Neural progenitor cell (in vitro differentiated cells): ENCODE measurements around the gene ITIH2. TPM values are rescaled to one million over a fixed set of nuclear protein-coding genes. Genes with fewer than 3 reads are reported as not detected.
"Not testable (repeated sequence)": the region's sequence is repeated elsewhere in the genome, so short reads cannot be mapped to it uniquely, and the experiment has no call there.

Experiments used
- DNase-seq: peaks from one replicate; pipeline ENCODE4 v3.0.0-alpha.2; 2016; ENCODE audit warnings: low spot score
- H2AFZ ChIP-seq: fragments of 200-600 bp; sonication (generic); replicated peaks from 2 replicates; pipeline ENCODE4 v1.6.1; 2016; ENCODE audit warnings: antibody characterized with exemption
- H3F3A ChIP-seq: fragments of 200-600 bp; sonication (generic); 2 replicates; pipeline ENCODE4 v1.6.1; 2016; ENCODE audit warnings: antibody characterized with exemption, low read depth
- H3K27ac ChIP-seq: fragments of 200-600 bp; sonication (generic); 2 replicates; pipeline ENCODE4 v1.5.1; 2016; ENCODE audit warnings: mild to moderate bottlenecking
- H3K27me3 ChIP-seq: fragments of 200-600 bp; sonication (generic); 2 replicates; pipeline ENCODE4 v1.6.1; 2016; ENCODE audit warnings: mild to moderate bottlenecking, moderate library complexity
- H3K36me3 ChIP-seq: fragments of 200-600 bp; sonication (generic); 2 replicates; pipeline ENCODE4 v1.5.1; 2016
- H3K4me1 ChIP-seq: fragments of 200-600 bp; sonication (generic); 2 replicates; pipeline ENCODE4 v1.6.1; 2016; ENCODE audit warnings: mixed run types
- H3K4me2 ChIP-seq: fragments of 200-600 bp; sonication (generic); 2 replicates; pipeline ENCODE4 v1.6.1; 2016
- H3K4me3 ChIP-seq: fragments of 200-600 bp; sonication (generic); 2 replicates; pipeline ENCODE4 v1.5.1; 2016
- H3K79me2 ChIP-seq: fragments of 200-600 bp; sonication (generic); 2 replicates; pipeline ENCODE4 v1.6.1; 2016; ENCODE audit warnings: low read depth
- H3K9ac ChIP-seq: fragments of 200-600 bp; sonication (generic); 2 replicates; pipeline ENCODE4 v1.6.1; 2016
- H3K9me3 ChIP-seq: fragments of 200-600 bp; sonication (generic); 2 replicates; pipeline ENCODE4 v1.5.1; 2016; ENCODE audit warnings: low read depth
- H4K20me1 ChIP-seq: fragments of 200-600 bp; sonication (generic); 2 replicates; pipeline ENCODE4 v1.6.1; 2016; ENCODE audit warnings: low read depth
- H3K27ac Mint-ChIP-seq: 3 replicates; pipeline ENCODE4 v1.8.0; 2021; ENCODE audit warnings: mixed read lengths
- H3K27me3 Mint-ChIP-seq: 2 replicates; pipeline ENCODE4 v1.8.0; 2022; ENCODE audit warnings: low read depth, mild to moderate bottlenecking, inconsistent platforms, moderate library complexity, mixed read lengths; ENCODE audit not compliant: insufficient read depth
- H3K36me3 Mint-ChIP-seq: 3 replicates; pipeline ENCODE4 v1.8.0; 2021; ENCODE audit warnings: mixed read lengths
- H3K4me1 Mint-ChIP-seq: 3 replicates; pipeline ENCODE4 v1.8.0; 2021; ENCODE audit warnings: mixed read lengths
- H3K4me3 Mint-ChIP-seq: 3 replicates; pipeline ENCODE4 v1.8.0; 2021; ENCODE audit warnings: mild to moderate bottlenecking, moderate library complexity, mixed read lengths
- H3K9me3 Mint-ChIP-seq: 3 replicates; pipeline ENCODE4 v1.8.0; 2020; ENCODE audit warnings: mixed read lengths
- CTCF ChIP-seq: fragments of 200-600 bp; sonication (generic); IDR thresholded peaks from 2 replicates; pipeline ENCODE4 v1.5.1; 2017; ENCODE audit warnings: antibody characterized with exemption, mild to moderate bottlenecking
- EZH2 ChIP-seq: fragments of 200-600 bp; sonication (generic); IDR thresholded peaks from 2 replicates; pipeline ENCODE4 v1.6.1; 2017; ENCODE audit warnings: antibody characterized with exemption, mild to moderate bottlenecking, moderate library complexity
- EZH2phosphoT487 ChIP-seq: fragments of 200-600 bp; sonication (generic); IDR thresholded peaks from 2 replicates; pipeline ENCODE4 v1.6.1; 2017; ENCODE audit warnings: antibody characterized with exemption
- total RNA-seq: library from RNA; depleted of rRNA; stranded (reverse); fragments of >200 nt; gene quantifications from 2 replicates; pipeline ENCODE4 v1.2.3, GENCODE V29; 2015; ENCODE audit warnings: low replicate concordance

The ITIH2 gene
- total RNA-seq, 1 donor from 2014 or later = not detected

GRCh38 chr10:7768417-7768816 lies 65.3 kb downstream of the ITIH2 start:
- H3K36me3 ChIP-seq = peaks cover 7% of the 10 kb centered on the region
- no peaks in the 10 kb centered on the region for H3K9me3 ChIP-seq
- H3K36me3 Mint-ChIP-seq = peaks cover 17% of the 10 kb centered on the region

GRCh38 chr10:7773845-7774801 lies 71.0 kb downstream of the ITIH2 start:
- H3K27ac Mint-ChIP-seq = no peak overlapping the region
- no peaks in the 10 kb centered on the region for H3K36me3 ChIP-seq
- no peaks in the 10 kb centered on the region for H3F3A ChIP-seq
- no peak overlapping the region for H3K4me3 ChIP-seq
- H2AFZ ChIP-seq = no peak overlapping the region
- no peak overlapping the region for H3K27ac ChIP-seq
- no peaks in the 10 kb centered on the region for H3K4me1 ChIP-seq
- no peaks in the 10 kb centered on the region for H3K9me3 ChIP-seq
- H3K27me3 ChIP-seq = no peaks in the 10 kb centered on the region
- no peaks in the 10 kb centered on the region for H3K9me3 Mint-ChIP-seq
- H3K4me2 ChIP-seq = no peak overlapping the region
- peaks cover 4% of the 10 kb centered on the region for H3K4me1 Mint-ChIP-seq
- H3K4me3 Mint-ChIP-seq = no peak overlapping the region
- no peak for DNase-seq
- no peak overlapping the region for H3K9ac ChIP-seq
- peaks cover 3% of the 10 kb centered on the region for H4K20me1 ChIP-seq
- TF ChIP-seq EZH2phosphoT487 (no peak), EZH2 (no peak), CTCF (no peak)
- peaks cover 26% of the 10 kb centered on the region for H3K36me3 Mint-ChIP-seq
- no peaks in the 10 kb centered on the region for H3K27me3 Mint-ChIP-seq
- H3K79me2 ChIP-seq = no peaks in the 10 kb centered on the region

More at GRCh38 chr10:7768417-7768816, 65.3 kb downstream of the ITIH2 start:
- H3K4me3 ChIP-seq = no peak overlapping the region
- Mint-ChIP-seq H3K4me1 (peaks cover 4% of the 10 kb centered on the region), H3K4me3 (no peak overlapping the region), H3K27me3 (no peaks in the 10 kb centered on the region), H3K27ac (no peak overlapping the region), H3K9me3 (no peaks in the 10 kb centered on the region)
- H3K27ac ChIP-seq = no peak overlapping the region
- no peak overlapping the region for H3K9ac ChIP-seq
- H4K20me1 ChIP-seq = peaks cover 3% of the 10 kb centered on the region
- DNase-seq = no peak
- no peaks in the 10 kb centered on the region for H3K27me3 ChIP-seq
- H3F3A ChIP-seq = no peaks in the 10 kb centered on the region
- no peak for TF ChIP-seq CTCF
- TF ChIP-seq EZH2 = no peak
- no peak for TF ChIP-seq EZH2phosphoT487
- no peak overlapping the region for H2AFZ ChIP-seq
- no peaks in the 10 kb centered on the region for H3K4me1 ChIP-seq
- H3K79me2 ChIP-seq = no peaks in the 10 kb centered on the region
- no peak overlapping the region for H3K4me2 ChIP-seq

- no peak for TF ChIP-seq EZH2phosphoT487
- no peak for TF ChIP-seq CTCF
- no peak for TF ChIP-seq EZH2
- Mint-ChIP-seq H3K27me3 (no peaks in the 10 kb centered on the region), H3K4me1 (peaks cover 4% of the 10 kb centered on the region), H3K4me3 (no peak overlapping the region), H3K9me3 (no peaks in the 10 kb centered on the region), H3K36me3 (peaks cover 24% of the 10 kb centered on the region), H3K27ac (no peak overlapping the region)
- H2AFZ ChIP-seq = no peak overlapping the region
- H3K9me3 ChIP-seq = no peaks in the 10 kb centered on the region
- no peak for DNase-seq
- H3K36me3 ChIP-seq = peaks cover 5% of the 10 kb centered on the region
- no peak overlapping the region for H3K9ac ChIP-seq
- no peaks in the 10 kb centered on the region for H3K27me3 ChIP-seq
- H3K4me1 ChIP-seq = no peaks in the 10 kb centered on the region
- no peak overlapping the region for H3K27ac ChIP-seq
- no peak overlapping the region for H3K4me3 ChIP-seq
- no peaks in the 10 kb centered on the region for H3F3A ChIP-seq
- H4K20me1 ChIP-seq = no peaks in the 10 kb centered on the region
- H3K4me2 ChIP-seq = no peak overlapping the region
- H3K79me2 ChIP-seq = peaks cover 9% of the 10 kb centered on the region
Measured at GRCh38 chr10:7776777-7777176, 73.7 kb downstream of the ITIH2 start.

GRCh38 chr10:7782194-7782593 lies 79.1 kb downstream of the ITIH2 start:
- not testable (repeated sequence) for H3K9me3 Mint-ChIP-seq, H3F3A ChIP-seq, H3K27me3 ChIP-seq, H3K4me3 ChIP-seq, H3K9me3 ChIP-seq, DNase-seq, H3K9ac ChIP-seq, H3K4me3 Mint-ChIP-seq, H3K27ac Mint-ChIP-seq, H2AFZ ChIP-seq, H3K27ac ChIP-seq, H3K4me1 ChIP-seq, H3K4me2 ChIP-seq, H3K4me1 Mint-ChIP-seq, H3K27me3 Mint-ChIP-seq
- H3K36me3 Mint-ChIP-seq = peaks cover 16% of the 10 kb centered on the region
- peaks cover 63% of the 10 kb centered on the region for H3K79me2 ChIP-seq
- peaks cover 31% of the 10 kb centered on the region for H4K20me1 ChIP-seq
- H3K36me3 ChIP-seq = peaks cover 13% of the 10 kb centered on the region
